Upper lobe of left lung (tissue), 6 donors: Measurements from ENCODE around the gene RBM20. TPM values are rescaled to one million over a fixed set of nuclear protein-coding genes. Genes with fewer than 3 reads are reported as not detected.
A peak's percentile ranks its signal among the peaks of the same experiment; 100 is the strongest.

Experiments used
- ATAC-seq, 2 donors: fragments of 200-7000 bp; cut with Tn5 transposase; one replicate each; pipeline ENCODE4 v1.9.1; 2022; ENCODE audit warnings: mild to moderate bottlenecking in 2 of 2, moderate library complexity in 2 of 2; ENCODE audit not compliant: low FRiP score in 2 of 2
- DNase-seq, 2 donors: peaks; one replicate each; pipeline ENCODE4 v3.0.0-alpha.2; 2019 to 2020
- H3K27ac ChIP-seq, 4 donors: fragments of 200-600 bp; sonication (generic); one replicate each; pipeline ENCODE4 v1.5.1; 2016 to 2019
- H3K27me3 ChIP-seq, 4 donors: fragments of 200-600 bp; sonication (generic); one replicate each; pipeline ENCODE4 v1.5.1; 2017 to 2019
- H3K36me3 ChIP-seq, 4 donors: fragments of 200-600 bp; sonication (generic); one replicate each; pipeline ENCODE4 v1.5.1; 2016 to 2019
- H3K4me1 ChIP-seq, 4 donors: fragments of 200-600 bp; sonication (generic); one replicate each; pipeline ENCODE4 v1.5.1; 2018 to 2019
- H3K4me3 ChIP-seq, 4 donors: fragments of 200-600 bp; sonication (generic); one replicate each; pipeline ENCODE4 v1.5.1; 2017 to 2019; ENCODE audit warnings: mild to moderate bottlenecking in 2 of 4, moderate library complexity in 1 of 4
- H3K9me3 ChIP-seq, 4 donors: fragments of 200-600 bp; sonication (generic); one replicate each; pipeline ENCODE4 v1.5.1; 2018 to 2019
- CTCF ChIP-seq, 6 experiments: fragments of 450-650 bp in 4 of 6; fragments of 200-600 bp in 2 of 6; sonication (generic) in 2 of 6; IDR thresholded peaks; one replicate each; pipeline ENCODE4 v1.5.1; 2016 to 2019; ENCODE audit warnings: antibody characterized with exemption in 6 of 6
- EP300 ChIP-seq, 4 donors: sonication (generic); formaldehyde crosslinking; IDR thresholded peaks; one replicate each; pipeline ENCODE4 v1.5.1; 2017; ENCODE audit warnings: antibody characterized with exemption in 4 of 4, control low read depth in 2 of 4
- POLR2A ChIP-seq, 4 donors: fragments of 450-650 bp; IDR thresholded peaks; one replicate each; pipeline ENCODE4 v1.5.1; 2016 to 2017; ENCODE audit warnings: antibody characterized with exemption in 4 of 4, mild to moderate bottlenecking in 2 of 4
- POLR2AphosphoS5 ChIP-seq, 2 donors: sonication (generic); formaldehyde crosslinking; IDR thresholded peaks; one replicate each; pipeline ENCODE4 v1.5.1; 2017; ENCODE audit warnings: antibody characterized with exemption in 2 of 2
- WGBS, 2 donors: methylation state at CpG; one replicate each; pipeline ENCODE4 v1.1.5; 2017 to 2018; 5-methylcytosine and 5-hydroxymethylcytosine counted together
- total RNA-seq, 6 donors: library from RNA; depleted of rRNA in 4 of 6; stranded (reverse); fragments of >200 nt in 4 of 6; gene quantifications; one replicate each; pipeline versions ENCODE4 v1.1.0 to v1.2.1, GENCODE V29; 2016 to 2021
- donor health status: DM: no; HTN: no; CAD: no; lungs with moderate emphysema.
- donor health status: DM: no; HTN: yes; CAD: no; lungs with severe emphysema.

Gene RBM20
- total RNA-seq, 6 donors from 2014 or later, result 0.11 to 7.5 (median 1.5) TPM

- no peak for TF ChIP-seq POLR2AphosphoS5 (IDR thresholded peaks at IDR 0.05)
- no peak for TF ChIP-seq POLR2A (IDR thresholded peaks at IDR 0.05)
- no peak for TF ChIP-seq EP300 (IDR thresholded peaks at IDR 0.05)
- TF ChIP-seq CTCF (IDR thresholded peaks at IDR 0.05), result no peak
- Histone ChIP-seq H3K27ac (no peak overlapping the region), H3K4me1 (no peaks in the 10 kb centered on the region), H3K4me3 (no peak overlapping the region), H3K27me3 (no peaks in the 10 kb centered on the region), H3K9me3 (no peaks in the 10 kb centered on the region), H3K36me3 (no peaks in the 10 kb centered on the region)
- ATAC-seq (no peak), DNase-seq (no peak)
Measured at GRCh38 chr10:110631934-110632333, 12.2 kb upstream of the RBM20 start.

GRCh38 chr10:110632591-110633215 lies 11.4 kb upstream of the RBM20 start:
- no peak for ATAC-seq
- H3K9me3 ChIP-seq, result no peaks in the 10 kb centered on the region
- no peaks in the 10 kb centered on the region for H3K4me1 ChIP-seq
- no peak for TF ChIP-seq CTCF (IDR thresholded peaks at IDR 0.05)
- no peak for TF ChIP-seq POLR2A (IDR thresholded peaks at IDR 0.05)
- no peak for TF ChIP-seq EP300 (IDR thresholded peaks at IDR 0.05)
- no peak for TF ChIP-seq POLR2AphosphoS5 (IDR thresholded peaks at IDR 0.05)
- H3K4me3 ChIP-seq, result no peak overlapping the region
- no peak overlapping the region for H3K27ac ChIP-seq
- no peaks in the 10 kb centered on the region for H3K27me3 ChIP-seq
- DNase-seq, result no peak
- no peaks in the 10 kb centered on the region for H3K36me3 ChIP-seq
- WGBS, 2 donors, result 88 to 100% methylated on average over 1 of the region's 1 CpG

- 58 to 65% methylated on average over 9 of the region's 9 CpGs for WGBS, 2 donors
- no peaks in the 10 kb centered on the region for H3K9me3 ChIP-seq
- DNase-seq, result peak in 1 of 2 donors; percentile 32
- TF ChIP-seq POLR2A (IDR thresholded peaks at IDR 0.05), result no peak
- TF ChIP-seq POLR2AphosphoS5 (IDR thresholded peaks at IDR 0.05), result no peak
- TF ChIP-seq EP300 (IDR thresholded peaks at IDR 0.05), result no peak
- TF ChIP-seq CTCF (IDR thresholded peaks at IDR 0.05), result no peak
- no peak overlapping the region for H3K4me3 ChIP-seq
- H3K36me3 ChIP-seq, result no peaks in the 10 kb centered on the region
- no peaks in the 10 kb centered on the region for H3K27me3 ChIP-seq
- no peak overlapping the region for H3K27ac ChIP-seq
- no peaks in the 10 kb centered on the region for H3K4me1 ChIP-seq
- ATAC-seq, result no peak
Measured at GRCh38 chr10:110634527-110635209, 9.5 kb upstream of the RBM20 start.

GRCh38 chr10:110636572-110636931 lies 7.6 kb upstream of the RBM20 start:
- TF ChIP-seq EP300 (IDR thresholded peaks at IDR 0.05) (no peak), POLR2A (IDR thresholded peaks at IDR 0.05) (no peak), POLR2AphosphoS5 (IDR thresholded peaks at IDR 0.05) (no peak), CTCF (IDR thresholded peaks at IDR 0.05) (no peak)
- Histone ChIP-seq H3K4me1 (no peaks in the 10 kb centered on the region), H3K9me3 (no peaks in the 10 kb centered on the region), H3K27me3 (peaks cover 0 to 6% (median 0%) of the 10 kb centered on the region in 4 donors), H3K4me3 (no peak overlapping the region), H3K27ac (no peak overlapping the region), H3K36me3 (no peaks in the 10 kb centered on the region)
- DNase-seq (no peak), ATAC-seq (no peak)
- 94 to 97% methylated on average over 2 of the region's 2 CpGs for WGBS, 2 donors
